Measurements from ENCODE around the gene ITGA11.

The ITGA11 gene

GRCh38 chr15:68261241-68261640 is 170.7 kb downstream of the ITGA11 start:
- no peak for DNase-seq

GRCh38 chr15:68259883-68260282 is 172.1 kb downstream of the ITGA11 start:
- no peak for DNase-seq

- DNase-seq: no peak
These were observed 173.3 kb downstream of the ITGA11 start for GRCh38 chr15:68258692-68259091.

- DNase-seq: peak; percentile 84
These were observed 175.1 kb downstream of the ITGA11 start for GRCh38 chr15:68256675-68257450.

- peak; percentile 83 for DNase-seq
These were observed 178.9 kb downstream of the ITGA11 start for GRCh38 chr15:68252925-68253534.

GRCh38 chr15:68249058-68249713 is 182.8 kb downstream of the ITGA11 start:
- no peak for DNase-seq

Measured in fibroblast of skin of scalp (primary cell).